ENCODE data around the gene NCKAP5. TPM values are rescaled to one million over a fixed set of nuclear protein-coding genes. Genes with fewer than 3 reads are reported as not detected.

NCKAP5 gene
- total and polyA plus RNA-seq, 9 of the 15 experiments (the other 6 are each of a cell fraction or from before 2014, with no cell fraction given) = not detected

DNA sequence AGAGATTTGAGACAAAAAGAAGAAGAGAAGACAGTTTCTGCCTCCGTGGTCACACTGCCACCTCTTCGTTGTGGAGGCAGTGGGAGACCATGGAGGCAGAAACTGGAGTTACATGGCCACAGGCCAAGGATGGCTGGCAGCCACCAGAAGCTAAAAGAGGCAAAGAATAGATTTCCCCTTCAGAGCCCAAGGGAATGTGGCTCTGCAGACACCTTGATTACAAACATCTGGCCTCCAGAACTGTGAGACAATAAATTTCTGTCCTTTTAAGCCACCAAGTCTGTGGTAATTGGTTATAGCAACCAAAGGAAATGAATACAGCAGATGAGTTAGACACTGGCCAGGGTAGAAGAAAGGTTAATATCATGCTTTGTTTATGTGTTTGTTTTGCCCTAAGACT is 477.9 kb downstream of the NCKAP5 start:
- FAIRE-seq (no peak), DNase-seq (ENCODE audit: extremely low read depth in 1 of 4, low spot score in 3 of 4) (no peak), ATAC-seq (no peak)
- no peaks in the 10 kb centered on the region for H4K20me1 ChIP-seq (replicated peaks; ENCODE audit: control insufficient read depth, insufficient read depth, low read length)
- H3K4me1 ChIP-seq (replicated peaks in 1 of 2; ENCODE audit: control insufficient read depth in 2 of 2, insufficient read depth in 2 of 2, low read length in 2 of 2) = no peaks in the 10 kb centered on the region
- BruUV-seq (replicated peaks) = no TSS peak
- ChIA-PET POLR2A (no interaction called here), CTCF (ENCODE audit: low intra/inter-chr PET ratio) (no interaction called here)
- no peak overlapping the region for H3K27ac ChIP-seq (ENCODE audit: extremely low read depth, low read depth, low read length)
- H3K27me3 ChIP-seq (ENCODE audit: control insufficient read depth in 2 of 2, insufficient read depth in 2 of 2, low read length in 2 of 2) = no peaks in the 10 kb centered on the region
- H3K4me3 ChIP-seq = no peak overlapping the region
- intact Hi-C loops (cut with micrococcal nuclease) (no loop called here), in situ Hi-C loops (cut with MboI) (no loop called here)
- H3K9ac ChIP-seq (ENCODE audit: insufficient read depth in 1 of 2, low read depth in 2 of 2, low read length in 2 of 2) = no peak overlapping the region
- H3K36me3 ChIP-seq (ENCODE audit: control insufficient read depth, insufficient read depth, low read length) = no peaks in the 10 kb centered on the region
- H3K4me2 ChIP-seq (ENCODE audit: insufficient read depth, low read length) = no peak overlapping the region
- no peak overlapping the region for H2AFZ ChIP-seq (ENCODE audit: low read depth, low read length)
- no peaks in the 10 kb centered on the region; the same call in 1 of the 2 replicates for H3K9me3 ChIP-seq (replicated peaks; ENCODE audit: control insufficient read depth, insufficient read depth, low read depth, low read length)
- WGBS (ENCODE audit: insufficient coverage, low coverage, missing lambda C conversion rate) = 0% methylated on average over 2 of the region's 2 CpGs
- H3K9me1 ChIP-seq (ENCODE audit: control insufficient read depth, insufficient read depth, low read length) = no peaks in the 10 kb centered on the region
- H3K79me2 ChIP-seq (ENCODE audit: control insufficient read depth, insufficient read depth, low read length) = no peaks in the 10 kb centered on the region
- TF ChIP-seq CAMTA2 (CRISPR knock-in tag; conservative IDR thresholded peaks at IDR 0.05) = no peak
- no peak for TF ChIP-seq ATF7 (IDR thresholded peaks at IDR 0.05)
- TF ChIP-seq ZFP36 (IDR thresholded peaks at IDR 0.05; ENCODE audit: low read depth, low read length, partially characterized antibody) = no peak
- TF ChIP-seq, protein P1, sequence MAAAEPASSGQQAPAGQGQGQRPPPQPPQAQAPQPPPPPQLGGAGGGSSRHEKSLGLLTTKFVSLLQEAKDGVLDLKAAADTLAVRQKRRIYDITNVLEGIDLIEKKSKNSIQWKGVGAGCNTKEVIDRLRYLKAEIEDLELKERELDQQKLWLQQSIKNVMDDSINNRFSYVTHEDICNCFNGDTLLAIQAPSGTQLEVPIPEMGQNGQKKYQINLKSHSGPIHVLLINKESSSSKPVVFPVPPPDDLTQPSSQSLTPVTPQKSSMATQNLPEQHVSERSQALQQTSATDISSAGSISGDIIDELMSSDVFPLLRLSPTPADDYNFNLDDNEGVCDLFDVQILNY (CRISPR knock-in tag; IDR thresholded peaks at IDR 0.05) = no peak
- TF ChIP-seq, protein P2, sequence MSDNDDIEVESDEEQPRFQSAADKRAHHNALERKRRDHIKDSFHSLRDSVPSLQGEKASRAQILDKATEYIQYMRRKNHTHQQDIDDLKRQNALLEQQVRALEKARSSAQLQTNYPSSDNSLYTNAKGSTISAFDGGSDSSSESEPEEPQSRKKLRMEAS (CRISPR knock-in tag; IDR thresholded peaks at IDR 0.05) = no peak
- TF ChIP-seq KDM4B (IDR thresholded peaks at IDR 0.05; ENCODE audit: borderline replicate concordance in 2 of 2, low read depth in 1 of 2) = no peak
- no peak for TF ChIP-seq POLR2H (tag; IDR thresholded peaks at IDR 0.05; ENCODE audit: low read depth)
- TF ChIP-seq, protein P3, sequence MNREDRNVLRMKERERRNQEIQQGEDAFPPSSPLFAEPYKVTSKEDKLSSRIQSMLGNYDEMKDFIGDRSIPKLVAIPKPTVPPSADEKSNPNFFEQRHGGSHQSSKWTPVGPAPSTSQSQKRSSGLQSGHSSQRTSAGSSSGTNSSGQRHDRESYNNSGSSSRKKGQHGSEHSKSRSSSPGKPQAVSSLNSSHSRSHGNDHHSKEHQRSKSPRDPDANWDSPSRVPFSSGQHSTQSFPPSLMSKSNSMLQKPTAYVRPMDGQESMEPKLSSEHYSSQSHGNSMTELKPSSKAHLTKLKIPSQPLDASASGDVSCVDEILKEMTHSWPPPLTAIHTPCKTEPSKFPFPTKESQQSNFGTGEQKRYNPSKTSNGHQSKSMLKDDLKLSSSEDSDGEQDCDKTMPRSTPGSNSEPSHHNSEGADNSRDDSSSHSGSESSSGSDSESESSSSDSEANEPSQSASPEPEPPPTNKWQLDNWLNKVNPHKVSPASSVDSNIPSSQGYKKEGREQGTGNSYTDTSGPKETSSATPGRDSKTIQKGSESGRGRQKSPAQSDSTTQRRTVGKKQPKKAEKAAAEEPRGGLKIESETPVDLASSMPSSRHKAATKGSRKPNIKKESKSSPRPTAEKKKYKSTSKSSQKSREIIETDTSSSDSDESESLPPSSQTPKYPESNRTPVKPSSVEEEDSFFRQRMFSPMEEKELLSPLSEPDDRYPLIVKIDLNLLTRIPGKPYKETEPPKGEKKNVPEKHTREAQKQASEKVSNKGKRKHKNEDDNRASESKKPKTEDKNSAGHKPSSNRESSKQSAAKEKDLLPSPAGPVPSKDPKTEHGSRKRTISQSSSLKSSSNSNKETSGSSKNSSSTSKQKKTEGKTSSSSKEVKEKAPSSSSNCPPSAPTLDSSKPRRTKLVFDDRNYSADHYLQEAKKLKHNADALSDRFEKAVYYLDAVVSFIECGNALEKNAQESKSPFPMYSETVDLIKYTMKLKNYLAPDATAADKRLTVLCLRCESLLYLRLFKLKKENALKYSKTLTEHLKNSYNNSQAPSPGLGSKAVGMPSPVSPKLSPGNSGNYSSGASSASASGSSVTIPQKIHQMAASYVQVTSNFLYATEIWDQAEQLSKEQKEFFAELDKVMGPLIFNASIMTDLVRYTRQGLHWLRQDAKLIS (CRISPR knock-in tag; IDR thresholded peaks at IDR 0.05) = no peak
- no peak for TF ChIP-seq POLR3A (IDR thresholded peaks at IDR 0.05; ENCODE audit: borderline replicate concordance, extremely low read depth, insufficient read depth, insufficient read length)
- TF ChIP-seq CBFA2T3 (IDR thresholded peaks at IDR 0.05) = no peak
- TF ChIP-seq, protein P4, sequence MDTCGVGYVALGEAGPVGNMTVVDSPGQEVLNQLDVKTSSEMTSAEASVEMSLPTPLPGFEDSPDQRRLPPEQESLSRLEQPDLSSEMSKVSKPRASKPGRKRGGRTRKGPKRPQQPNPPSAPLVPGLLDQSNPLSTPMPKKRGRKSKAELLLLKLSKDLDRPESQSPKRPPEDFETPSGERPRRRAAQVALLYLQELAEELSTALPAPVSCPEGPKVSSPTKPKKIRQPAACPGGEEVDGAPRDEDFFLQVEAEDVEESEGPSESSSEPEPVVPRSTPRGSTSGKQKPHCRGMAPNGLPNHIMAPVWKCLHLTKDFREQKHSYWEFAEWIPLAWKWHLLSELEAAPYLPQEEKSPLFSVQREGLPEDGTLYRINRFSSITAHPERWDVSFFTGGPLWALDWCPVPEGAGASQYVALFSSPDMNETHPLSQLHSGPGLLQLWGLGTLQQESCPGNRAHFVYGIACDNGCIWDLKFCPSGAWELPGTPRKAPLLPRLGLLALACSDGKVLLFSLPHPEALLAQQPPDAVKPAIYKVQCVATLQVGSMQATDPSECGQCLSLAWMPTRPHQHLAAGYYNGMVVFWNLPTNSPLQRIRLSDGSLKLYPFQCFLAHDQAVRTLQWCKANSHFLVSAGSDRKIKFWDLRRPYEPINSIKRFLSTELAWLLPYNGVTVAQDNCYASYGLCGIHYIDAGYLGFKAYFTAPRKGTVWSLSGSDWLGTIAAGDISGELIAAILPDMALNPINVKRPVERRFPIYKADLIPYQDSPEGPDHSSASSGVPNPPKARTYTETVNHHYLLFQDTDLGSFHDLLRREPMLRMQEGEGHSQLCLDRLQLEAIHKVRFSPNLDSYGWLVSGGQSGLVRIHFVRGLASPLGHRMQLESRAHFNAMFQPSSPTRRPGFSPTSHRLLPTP (IDR thresholded peaks at IDR 0.05; ENCODE audit: borderline replicate concordance, extremely low read depth, insufficient read length) = no peak
- TF ChIP-seq PCBP1 (IDR thresholded peaks at IDR 0.05; ENCODE audit: low read depth, low read length, poor library complexity, severe bottlenecking) = no peak
- no peak for TF ChIP-seq ERF (CRISPR knock-in tag; IDR thresholded peaks at IDR 0.05)
- TF ChIP-seq SMARCA5 (IDR thresholded peaks at IDR 0.05) = no peak
- TF ChIP-seq ZNF785 (CRISPR knock-in tag; IDR thresholded peaks at IDR 0.05) = no peak

Data from K562 (cell line).